H1 (cell line): ENCODE results near the gene LGALSL. TPM values are rescaled to one million over a fixed set of nuclear protein-coding genes. Genes with fewer than 3 reads are reported as not detected.

Experiments used
- CTCF ChIA-PET: fragments of 300-600 bp; sonication (Branson Sonifier 250); formaldehyde crosslinking; loops from one replicate; lab custom pipeline; 2021; ENCODE audit not compliant: partially characterized antibody; lab: Charles Lee
- POLR2A ChIA-PET: fragments of 300-600 bp; sonication (Branson Sonifier 250); formaldehyde crosslinking; loops from one replicate; lab custom pipeline; 2021; ENCODE audit warnings: inconsistent platforms; ENCODE audit not compliant: partially characterized antibody; lab: Charles Lee
- DNase-seq, 2 experiments: peaks; one replicate each; pipeline versions ENCODE4 v3.0.0 to v3.0.0-alpha.2; 2010 to 2022; ENCODE audit warnings: low spot score in 2 of 2, low read depth in 1 of 2, mixed read lengths in 1 of 2
- FAIRE-seq: peaks from 2 replicates; lab custom pipeline; 2011; peaks lifted over from hg19 to GRCh38; lab: Jason Lieb, UNC
- H2AFZ ChIP-seq: 2 replicates; pipeline ENCODE4 v1.8.1; 2012; ENCODE audit warnings: low read length, inconsistent platforms
- H2AK5ac ChIP-seq: 2 replicates; pipeline ENCODE4 v1.6.1; 2013; ENCODE audit warnings: low read depth, low read length
- H2BK120ac ChIP-seq: replicated peaks from 2 replicates; pipeline ENCODE3; 2013; ENCODE audit warnings: low read depth, low read length, inconsistent platforms
- H2BK12ac ChIP-seq: 2 replicates; pipeline ENCODE4 v1.6.1; 2013; ENCODE audit warnings: low read depth, low read length
- H2BK15ac ChIP-seq: 2 replicates; pipeline ENCODE4 v1.6.1; 2013; ENCODE audit warnings: low read length
- H2BK20ac ChIP-seq: 2 replicates; pipeline ENCODE4 v1.6.1; 2013; ENCODE audit warnings: low read length
- H2BK5ac ChIP-seq: 2 replicates; pipeline ENCODE4 v1.6.1; 2013; ENCODE audit warnings: low read depth, low read length
- H3K14ac ChIP-seq: 2 replicates; pipeline ENCODE4 v1.6.1; 2013; ENCODE audit warnings: inconsistent platforms; ENCODE audit not compliant: insufficient read length
- H3K18ac ChIP-seq: 2 replicates; pipeline ENCODE4 v1.6.1; 2013; ENCODE audit warnings: low read length; ENCODE audit errors: extremely low read depth
- H3K23ac ChIP-seq: 2 replicates; pipeline ENCODE4 v1.6.1; 2013; ENCODE audit warnings: inconsistent platforms; ENCODE audit not compliant: insufficient read length
- H3K23me2 ChIP-seq: 2 replicates; pipeline ENCODE4 v1.6.1; 2013; ENCODE audit warnings: low read depth, low read length
- H3K27ac ChIP-seq: 2 replicates; pipeline ENCODE4 v1.6.1; 2011; ENCODE audit warnings: low read depth, low read length, inconsistent platforms
- H3K27me3 ChIP-seq, 4 experiments: replicated peaks in 1 of 4; 1 replicate in 1 of 4; 2 replicates in 3 of 4; pipeline versions ENCODE4 v1.6.1 to v1.8.1; 2011 to 2013; ENCODE audit warnings: low read length in 3 of 4, mild to moderate bottlenecking in 3 of 4, inconsistent platforms in 2 of 4, mixed read lengths in 2 of 4, moderate library complexity in 1 of 4; ENCODE audit not compliant: control insufficient read depth in 3 of 4, insufficient read depth in 3 of 4; ENCODE audit errors: extremely low read depth in 1 of 4
- H3K36me3 ChIP-seq, 4 experiments: 2 replicates each; pipeline versions ENCODE4 v1.6.1 to v1.8.1; 2011 to 2013; ENCODE audit warnings: mild to moderate bottlenecking in 4 of 4, low read length in 3 of 4, moderate library complexity in 2 of 4, control low read depth in 1 of 4, inconsistent platforms in 1 of 4; ENCODE audit not compliant: insufficient read depth in 4 of 4, control insufficient read depth in 2 of 4
- H3K4ac ChIP-seq: replicated peaks from 2 replicates; pipeline ENCODE3; 2013; ENCODE audit warnings: low read length, low read depth, mixed read lengths, inconsistent platforms; ENCODE audit not compliant: insufficient read length
- H3K4me1 ChIP-seq, 4 experiments: replicated peaks in 1 of 4; 1 replicate in 1 of 4; 2 replicates in 3 of 4; pipeline versions ENCODE4 v1.6.1 to v1.8.1; 2011 to 2013; ENCODE audit warnings: low read length in 3 of 4, inconsistent platforms in 2 of 4, mixed read lengths in 1 of 4; ENCODE audit not compliant: insufficient read depth in 4 of 4, control insufficient read depth in 3 of 4
- H3K4me2 ChIP-seq, 2 experiments: 2 replicates each; pipeline versions ENCODE4 v1.6.1 to v1.8.1; 2011 to 2013; ENCODE audit warnings: low read depth in 2 of 2, low read length in 2 of 2, control low read depth in 1 of 2, inconsistent platforms in 1 of 2, mild to moderate bottlenecking in 1 of 2; ENCODE audit not compliant: insufficient read depth in 1 of 2
- H3K4me3 ChIP-seq, 4 experiments: fragments of 200-600, 300-600 bp in 1 of 4; sonication (generic), shearing (Covaris generic), sonication (Bioruptor Twin) in 1 of 4; 2 replicates each; pipeline versions ENCODE4 v1.5.1 to v1.8.1; 2011 to 2016; ENCODE audit warnings: low read length in 4 of 4, low read depth in 3 of 4, control low read depth in 2 of 4, inconsistent platforms in 2 of 4, mild to moderate bottlenecking in 2 of 4, mixed read lengths in 1 of 4, moderate library complexity in 1 of 4; ENCODE audit not compliant: insufficient read depth in 2 of 4; ENCODE audit errors: extremely low read depth in 1 of 4
- H3K56ac ChIP-seq: replicated peaks from 2 replicates; pipeline ENCODE3; 2013; ENCODE audit warnings: low read depth, mild to moderate bottlenecking, mixed read lengths, low read length, inconsistent platforms; ENCODE audit not compliant: insufficient read length
- H3K79me1 ChIP-seq: 2 replicates; pipeline ENCODE4 v1.6.1; 2013; ENCODE audit warnings: low read depth, low read length, control low read depth
- H3K79me2 ChIP-seq, 2 experiments: 2 replicates each; pipeline versions ENCODE4 v1.6.1 to v1.8.1; 2012 to 2013; ENCODE audit warnings: low read length in 2 of 2, mild to moderate bottlenecking in 2 of 2, inconsistent platforms in 1 of 2; ENCODE audit not compliant: insufficient read depth in 2 of 2, control insufficient read depth in 1 of 2
- H3K9ac ChIP-seq, 4 experiments: replicated peaks in 1 of 4; 1 replicate in 1 of 4; 2 replicates in 3 of 4; pipeline versions ENCODE4 v1.6.1 to v1.8.1; 2011 to 2013; ENCODE audit warnings: low read depth in 3 of 4, low read length in 3 of 4, control low read depth in 2 of 4, mild to moderate bottlenecking in 2 of 4, moderate library complexity in 2 of 4, inconsistent platforms in 1 of 4; ENCODE audit errors: extremely low read depth in 1 of 4
- H3K9me3 ChIP-seq, 2 experiments: 2 replicates each; pipeline versions ENCODE4 v1.6.1 to v1.8.1; 2012 to 2013; ENCODE audit warnings: mild to moderate bottlenecking in 2 of 2, moderate library complexity in 2 of 2, control low read depth in 1 of 2, inconsistent platforms in 1 of 2, low read depth in 1 of 2, low read length in 1 of 2, mixed read lengths in 1 of 2; ENCODE audit not compliant: insufficient read depth in 2 of 2
- H4K20me1 ChIP-seq, 2 experiments: replicated peaks in 1 of 2; 2 replicates each; pipeline versions ENCODE3 to v1.8.1; 2011 to 2013; ENCODE audit warnings: inconsistent platforms in 2 of 2, low read length in 2 of 2, mild to moderate bottlenecking in 1 of 2; ENCODE audit not compliant: insufficient read depth in 2 of 2, control insufficient read depth in 1 of 2
- H4K5ac ChIP-seq: 2 replicates; pipeline ENCODE4 v1.6.1; 2013; ENCODE audit warnings: low read length, low read depth, mixed read lengths, inconsistent platforms; ENCODE audit not compliant: insufficient read length
- H4K8ac ChIP-seq: 2 replicates; pipeline ENCODE4 v1.8.0; 2013; ENCODE audit warnings: mild to moderate bottlenecking, moderate library complexity, low read length, inconsistent platforms; ENCODE audit not compliant: insufficient read depth; ENCODE audit errors: extremely low read depth
- H4K91ac ChIP-seq: replicated peaks from 2 replicates; pipeline ENCODE3; 2013; ENCODE audit warnings: low read length, mixed read lengths, inconsistent platforms; ENCODE audit not compliant: insufficient read length
- CTCF ChIP-seq, 3 experiments: IDR thresholded peaks; 1 replicate in 2 of 3; 2 replicates in 1 of 3; pipeline versions ENCODE4 v1.5.1 to v1.6.1; 2011; ENCODE audit warnings: low read length in 3 of 3, mild to moderate bottlenecking in 3 of 3, inconsistent platforms in 2 of 3, low read depth in 1 of 3, moderate library complexity in 1 of 3; ENCODE audit not compliant: insufficient read depth in 1 of 3; ENCODE audit errors: control extremely low read depth in 1 of 3
- POLR2AphosphoS5 ChIP-seq: IDR thresholded peaks from 2 replicates; pipeline ENCODE4 v1.6.1; 2011; ENCODE audit warnings: low read depth, low read length
- SP1 ChIP-seq: IDR thresholded peaks from 2 replicates; pipeline ENCODE4 v1.6.1; 2011; ENCODE audit warnings: low read depth, low read length
- SP4 ChIP-seq: IDR thresholded peaks from 2 replicates; pipeline ENCODE4 v1.6.1; 2012; ENCODE audit warnings: low read length, inconsistent platforms
- TAF1 ChIP-seq: IDR thresholded peaks from 2 replicates; pipeline ENCODE4 v1.6.1; 2011; ENCODE audit warnings: mild to moderate bottlenecking, low read depth, low read length
- TAF7 ChIP-seq: optimal IDR thresholded peaks from 2 replicates; pipeline ENCODE3; 2011; ENCODE audit warnings: low read depth, mild to moderate bottlenecking, inconsistent platforms, low read length, moderate library complexity, borderline replicate concordance
- TEAD4 ChIP-seq: IDR thresholded peaks from 2 replicates; pipeline ENCODE4 v1.6.1; 2012; ENCODE audit warnings: low read depth, low read length, inconsistent platforms, mixed read lengths
- WGBS, 2 experiments: shearing (Covaris generic) in 1 of 2; methylation state at CpG; one replicate each; pipeline versions ENCODE4 v1.1.6 to v1.1.7; 2013 to 2015; ENCODE audit warnings: low lambda C conversion rate in 2 of 2, mixed read lengths in 2 of 2, inconsistent platforms in 1 of 2, low coverage in 1 of 2, missing lambda C conversion rate in 1 of 2; ENCODE audit not compliant: insufficient replicate concordance in 2 of 2, insufficient coverage in 1 of 2, insufficient read length in 1 of 2; ENCODE audit errors: extremely low coverage in 1 of 2, missing lambda C conversion rate in 1 of 2; 5-methylcytosine and 5-hydroxymethylcytosine counted together
- polyA plus RNA-seq, 7 experiments: library from polyadenylated mRNA; depleted of rRNA in 3 of 7; stranded (reverse) in 5 of 7; unstranded in 2 of 7; fragments of >200 nt in 5 of 7; fragments of 200-250 nt in 2 of 7; gene quantifications; 1 replicate in 5 of 7; 2 replicates in 1 of 7; 4 replicates in 1 of 7; pipeline versions ENCODE4 v1.2.1 to v1.2.3, GENCODE V29; 2011 to 2013; ENCODE audit warnings: missing spikeins in 2 of 7, mixed read lengths in 2 of 7
- total RNA-seq: library from RNA; stranded (reverse); fragmentation: NEBNext Ultra II Directional; extraction: Animal tissue kit (Norgen Biotek cat#: 25700); gene quantifications from 2 replicates; pipeline ENCODE4 v1.2.1, GENCODE V29; 2021

Gene LGALSL
- total and polyA plus RNA-seq, 2 of the 8 experiments (the other 6 are each of a cell fraction or from before 2014, with no cell fraction given): 13.6 to 32.3 TPM

- no peaks in the 10 kb centered on the region for H3K9me3 ChIP-seq
- no peak overlapping the region for H4K91ac ChIP-seq
- H3K23ac ChIP-seq: no peak overlapping the region
- DNase-seq (no peak), FAIRE-seq (no peak)
- peak; percentile 37; the same call in 1 of the 2 replicates for TF ChIP-seq POLR2AphosphoS5
- no peak for TF ChIP-seq CTCF (IDR thresholded peaks at IDR 0.05; ENCODE audit: control extremely low read depth in 1 of 3, insufficient read depth in 1 of 3, low read depth in 1 of 3, low read length in 3 of 3)
- TF ChIP-seq TAF1: no peak
- TF ChIP-seq SP1: no peak
- TF ChIP-seq TEAD4: peak; percentile 45; the same call in 1 of the 2 replicates
- peak; percentile 65 for TF ChIP-seq TAF7
- TF ChIP-seq SP4: no peak
- H3K79me2 ChIP-seq: no peaks in the 10 kb centered on the region
- no peak overlapping the region for H4K5ac ChIP-seq
- H3K4me2 ChIP-seq: no peak overlapping the region
- no peak overlapping the region for H2BK120ac ChIP-seq
- 61% methylated on average over 4 of the region's 4 CpGs; no CpG with 5 or more reads in 1 of the 2 experiments for WGBS, 2 experiments
- no peaks in the 10 kb centered on the region for H3K23me2 ChIP-seq
- ChIA-PET POLR2A (interaction anchor here (1.1 to 1.2 kb wide), 2 partner anchors 11 to 198 kb away, joined by 3 read pairs; no protein-coding TSS in a partner anchor), CTCF (interaction anchor here (0.7 to 7.2 kb wide), 8 partner anchors 9 to 144 kb away, joined by 3 to 56 read pairs (median 4); no protein-coding TSS in a partner anchor)
- no peak overlapping the region for H2BK12ac ChIP-seq
- no peak overlapping the region for H3K4ac ChIP-seq
- no peaks in the 10 kb centered on the region for H3K79me1 ChIP-seq
- H3K9ac ChIP-seq: no peak overlapping the region
- peaks cover 0 to 9% (median 4%) of the 10 kb centered on the region in 4 experiments; a peak in 5 of 7 replicates for H3K4me1 ChIP-seq
- H4K8ac ChIP-seq: no peak overlapping the region
- H3K27ac ChIP-seq: no peak overlapping the region
- no peak overlapping the region for H3K18ac ChIP-seq
- no peak overlapping the region for H3K14ac ChIP-seq
- H2AFZ ChIP-seq: peak overlapping the region; percentile 46; the same call in 1 of the 2 replicates
- no peak overlapping the region for H3K56ac ChIP-seq
- H2BK15ac ChIP-seq: no peak overlapping the region
- H2AK5ac ChIP-seq: no peak overlapping the region
- no peaks in the 10 kb centered on the region for H3K36me3 ChIP-seq
- H4K20me1 ChIP-seq: no peaks in the 10 kb centered on the region
- no peaks in the 10 kb centered on the region for H3K27me3 ChIP-seq
- H3K4me3 ChIP-seq: no peak overlapping the region
- no peak overlapping the region; the same call in 1 of the 2 replicates for H2BK5ac ChIP-seq
- H2BK20ac ChIP-seq: no peak overlapping the region
Measured at GRCh38 chr2:64474121-64474571, 20.2 kb downstream of the LGALSL start.
